ENCODE results near the gene CCM2.
"Not testable (repeated sequence)": the region's sequence is repeated elsewhere in the genome, so short reads cannot be mapped to it uniquely, and the experiment has no call there.

CCM2 gene

DNA sequence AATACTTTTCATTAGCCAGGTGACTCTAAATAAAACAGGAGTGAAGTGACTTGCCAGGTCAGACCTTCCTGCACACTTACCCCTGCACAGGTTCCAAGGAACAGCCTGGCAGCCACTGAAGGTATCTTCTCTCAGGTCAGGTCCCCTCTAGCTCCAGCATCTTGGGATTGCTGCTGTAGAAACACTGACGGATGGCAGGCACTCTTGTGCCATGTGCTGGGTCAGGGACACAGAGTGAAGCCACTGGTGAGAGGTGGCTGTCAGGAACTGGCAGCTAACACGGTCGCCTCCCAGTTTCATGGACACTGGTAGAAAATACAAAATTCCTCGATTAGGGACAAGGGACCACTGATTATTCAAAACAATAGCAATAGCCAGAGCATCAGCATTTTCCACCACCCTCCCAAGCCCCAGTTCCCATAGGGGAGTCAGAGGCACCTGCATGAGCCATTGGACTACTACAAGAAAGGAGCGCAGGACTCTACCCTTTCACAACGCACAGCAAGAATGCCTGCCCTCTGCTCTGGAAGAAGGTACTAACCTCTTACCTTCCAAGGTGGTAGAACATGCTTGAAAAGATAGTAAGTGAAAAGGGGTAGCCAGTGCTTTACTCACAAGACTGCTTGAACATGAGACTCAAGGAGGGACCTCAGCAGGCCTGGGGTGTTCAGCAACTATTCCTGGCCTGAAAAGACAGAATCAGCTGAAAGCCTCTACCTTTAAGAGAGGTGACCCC, 16.1 kb upstream of the CCM2 start:
- DNase-seq, result no peak

DNA sequence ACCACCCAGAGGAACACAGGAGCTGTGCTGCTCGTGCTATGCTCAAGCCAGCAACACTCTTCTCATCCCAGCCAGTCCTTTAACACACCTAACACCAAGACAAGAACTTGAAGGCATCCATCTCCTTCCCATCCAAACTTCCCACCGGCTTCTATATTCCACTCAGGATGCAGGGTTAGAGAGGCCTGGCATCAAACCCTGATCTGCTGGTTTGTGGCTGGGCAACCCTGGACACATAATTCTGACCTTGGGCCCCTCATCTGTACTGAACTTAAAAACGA, 15.6 kb upstream of the CCM2 start:
- no peak for DNase-seq

DNA sequence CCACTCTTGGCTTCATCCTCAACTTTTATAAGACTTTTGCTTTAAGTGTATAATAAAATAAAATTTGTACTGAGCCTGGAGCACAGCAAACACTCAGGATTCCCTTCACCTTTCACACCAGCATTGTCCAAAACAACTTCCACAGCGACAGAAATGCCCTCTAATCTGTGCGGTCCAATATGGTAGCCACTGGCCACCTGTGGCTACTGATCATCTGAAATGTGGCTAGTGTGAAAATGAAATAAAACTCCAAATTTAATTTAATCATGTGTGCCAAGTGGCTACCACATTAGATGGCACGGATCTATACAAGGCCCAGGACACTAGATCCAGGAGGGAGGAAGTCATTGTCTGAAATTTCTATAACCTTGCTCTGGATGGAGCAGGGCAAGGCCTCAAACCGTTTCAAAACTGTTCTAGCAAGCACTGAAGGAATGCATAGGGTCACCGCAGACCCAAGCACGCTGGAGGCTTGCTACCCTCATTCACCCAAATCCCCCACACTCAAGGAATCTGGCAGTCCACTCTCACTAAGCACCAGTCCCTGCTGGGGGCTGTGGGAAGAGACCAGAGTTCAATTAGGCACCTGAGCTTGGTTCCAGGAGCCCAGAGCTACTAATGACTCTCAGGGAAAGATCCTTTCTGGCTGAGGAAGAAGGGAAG, 14.8 kb upstream of the CCM2 start:
- DNase-seq, result no peak

- no peak for DNase-seq
Observed at GRCh38 chr7:44985900-44986217, 14.1 kb upstream of the CCM2 start.

GRCh38 chr7:44986218-44987053, 13.6 kb upstream of the CCM2 start:
- DNase-seq, result peak; percentile 94

- no peak for DNase-seq
Observed at GRCh38 chr7:44987457-44987856, 12.5 kb upstream of the CCM2 start.

- DNase-seq, result no peak
Observed at GRCh38 chr7:44987996-44988395, 12.0 kb upstream of the CCM2 start.

DNA sequence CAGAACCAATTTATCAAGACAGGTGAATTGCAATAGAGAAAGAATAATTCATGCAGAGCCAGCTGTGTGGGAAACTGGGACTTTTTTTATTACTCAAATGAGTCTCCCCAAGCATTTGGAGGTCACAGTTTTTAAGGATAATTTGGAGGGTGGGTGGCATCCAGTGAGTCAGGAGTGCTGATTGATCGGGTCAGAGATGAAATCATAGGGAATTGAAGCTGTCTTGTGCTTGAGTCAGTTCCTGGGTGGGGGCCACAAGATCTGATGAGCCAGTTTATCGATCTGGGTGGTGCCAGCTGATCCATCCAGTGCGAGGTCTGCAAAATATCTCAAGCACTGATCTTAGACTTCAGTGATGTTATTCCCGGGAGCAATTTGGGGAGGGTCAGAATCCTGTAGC, 11.3 kb upstream of the CCM2 start:
- DNase-seq, result no peak

- DNase-seq, result no peak
Observed at GRCh38 chr7:44989132-44989531, 10.9 kb upstream of the CCM2 start.

- DNase-seq, result no peak
Observed at GRCh38 chr7:44990109-44991023, 9.6 kb upstream of the CCM2 start.

GRCh38 chr7:44992004-44992795, 7.8 kb upstream of the CCM2 start:
- DNase-seq, result not testable (repeated sequence)

DNA sequence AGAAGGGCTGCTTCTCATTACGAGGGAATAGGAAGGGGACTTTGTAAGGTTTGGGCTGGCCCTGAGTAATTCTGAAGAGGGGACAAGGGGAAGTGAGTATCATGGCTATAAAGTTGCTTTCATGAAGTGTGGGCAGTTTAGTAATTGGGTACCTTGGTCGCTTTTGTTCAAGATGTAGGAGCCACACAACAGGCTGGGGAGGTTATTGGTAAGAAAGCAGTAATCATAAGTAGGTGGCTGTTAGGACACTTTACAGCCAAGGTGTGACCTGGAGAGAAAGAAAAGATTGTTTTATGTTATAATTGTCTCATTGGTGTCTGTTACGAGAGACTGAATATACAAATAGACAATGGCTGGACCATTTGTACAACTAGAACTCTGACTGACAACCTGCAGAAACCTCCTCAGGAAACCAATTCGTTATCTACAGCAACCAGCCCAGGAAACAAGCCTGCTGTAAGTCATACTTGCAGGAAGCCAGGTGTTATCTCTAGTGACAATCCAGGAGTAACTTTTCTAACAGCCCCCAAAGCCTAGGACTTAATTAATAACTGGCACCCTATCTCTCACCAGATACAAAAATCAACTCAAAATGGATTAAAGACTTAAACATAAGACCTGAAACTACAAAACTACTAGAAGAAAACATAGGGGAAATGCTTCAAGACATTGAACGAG, 5.0 kb upstream of the CCM2 start:
- peak; percentile 51 for DNase-seq

DNA sequence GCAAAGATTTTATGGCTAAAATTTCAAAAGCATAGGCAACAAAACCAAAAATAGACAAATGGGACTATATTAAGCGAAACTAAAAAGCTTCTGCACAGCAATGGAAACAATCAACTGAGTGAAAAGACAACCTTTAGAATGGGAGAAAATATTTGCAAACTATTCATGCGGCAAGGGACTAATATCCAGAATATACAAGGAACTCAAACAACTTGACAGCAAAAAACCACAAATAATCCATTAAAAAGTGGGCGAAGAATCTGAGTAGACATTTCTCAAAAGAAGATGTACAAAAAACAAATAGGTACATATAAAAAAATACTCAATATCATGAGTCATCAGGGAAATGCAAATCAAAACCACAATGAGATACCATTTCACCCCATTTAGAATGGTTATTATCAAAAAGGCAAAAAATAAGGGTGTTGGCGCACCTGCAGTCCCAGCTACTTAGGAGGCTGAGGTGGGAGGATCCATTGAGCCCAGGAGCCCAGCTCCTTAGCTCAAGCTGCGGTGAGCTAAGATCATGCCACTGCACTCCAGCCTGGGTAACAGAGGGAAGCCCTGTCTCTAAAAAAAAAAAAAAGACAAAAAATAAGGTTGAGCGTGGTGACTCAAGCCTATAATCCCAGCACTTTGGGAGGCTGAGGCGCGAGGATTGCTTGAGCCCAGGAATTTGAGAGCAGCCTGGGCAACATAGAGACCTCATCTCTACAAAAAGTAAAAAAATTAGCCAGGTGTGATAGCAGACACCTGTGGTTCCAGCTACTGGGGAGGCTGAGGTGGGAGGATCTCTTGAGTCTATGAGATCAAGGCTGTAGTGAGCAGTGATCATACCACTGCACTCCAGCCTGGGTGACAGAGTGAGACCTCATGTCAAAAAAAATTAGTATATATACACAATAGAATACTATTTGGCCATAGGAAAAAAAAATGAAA, 4.2 kb upstream of the CCM2 start:
- peak; percentile 59 for DNase-seq

DNA sequence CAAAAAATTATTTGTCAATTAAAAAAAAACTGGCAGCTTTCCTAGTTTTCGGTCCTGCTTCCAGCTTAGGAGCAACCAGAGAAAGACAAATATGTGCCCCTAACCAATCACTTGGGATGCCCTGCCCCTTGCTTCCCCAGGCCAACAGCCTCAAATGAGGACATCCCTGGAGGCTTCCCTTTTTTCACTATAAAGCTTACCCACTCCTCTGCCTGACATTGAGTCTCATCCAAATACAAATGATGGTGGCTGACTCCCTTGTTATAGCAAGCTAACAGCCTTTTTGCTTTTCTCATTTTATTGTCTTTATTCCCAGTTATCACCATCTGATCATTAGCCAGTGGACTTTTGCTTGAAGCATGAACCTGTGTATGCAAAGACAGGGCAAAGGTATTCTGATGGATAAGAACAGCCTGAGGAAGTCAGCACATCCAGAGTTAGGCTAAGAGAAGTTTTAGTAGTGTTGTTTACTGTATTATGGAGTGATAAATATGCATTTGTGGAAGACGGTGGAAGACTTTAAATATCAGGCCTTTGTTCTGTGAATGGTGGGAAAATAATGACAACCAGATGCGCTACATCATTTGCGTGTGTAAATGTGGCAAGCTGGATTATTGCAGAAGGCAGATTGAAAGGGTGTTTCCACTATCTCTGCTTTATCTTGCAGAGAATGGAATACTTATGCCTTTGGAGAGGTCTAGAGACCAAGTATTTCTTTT, 1.7 kb upstream of the CCM2 start:
- DNase-seq, result no peak

DNA sequence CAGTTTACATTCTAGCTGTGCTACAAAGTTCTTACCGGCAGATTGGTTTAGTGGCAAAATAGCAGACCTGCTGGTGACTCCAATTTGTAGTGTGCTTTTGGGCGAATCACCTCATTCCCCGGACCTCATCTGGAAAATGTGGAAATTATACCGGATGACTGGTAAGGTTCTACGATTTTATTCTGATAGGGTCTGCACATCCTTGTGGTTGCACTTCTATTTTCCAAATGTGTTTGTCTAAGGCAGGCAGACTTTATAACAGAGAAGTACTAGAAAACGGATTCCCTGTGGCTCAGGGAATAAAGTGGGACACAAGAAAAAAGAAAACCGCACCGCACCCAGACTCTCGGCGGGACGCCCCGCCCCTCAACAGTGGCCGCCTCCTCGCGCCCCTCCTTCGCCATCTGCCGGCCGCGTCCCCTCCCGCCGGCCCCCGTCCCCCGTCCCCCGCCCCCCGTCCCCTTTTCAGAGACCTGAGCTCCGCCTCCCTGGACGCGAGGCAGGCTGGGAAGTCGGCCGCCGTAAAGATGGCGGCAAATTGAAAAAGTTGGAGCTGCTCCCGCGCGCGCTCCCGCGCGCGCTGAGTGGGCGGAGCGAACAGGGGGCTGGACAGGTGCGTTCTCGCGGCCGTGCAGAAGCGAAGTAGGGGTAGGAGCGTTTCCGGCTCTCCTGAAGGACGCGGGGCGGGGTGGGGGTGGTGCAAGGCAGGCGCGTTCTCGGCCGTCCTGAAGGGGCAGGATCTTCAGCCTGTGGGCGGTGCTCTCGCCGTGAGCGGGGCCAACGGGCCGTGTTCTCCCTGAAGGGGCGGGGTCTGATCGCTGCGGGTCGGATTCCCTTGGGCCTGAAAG, 532 bp upstream of the CCM2 start:
- peak; percentile 99 for DNase-seq

DNA sequence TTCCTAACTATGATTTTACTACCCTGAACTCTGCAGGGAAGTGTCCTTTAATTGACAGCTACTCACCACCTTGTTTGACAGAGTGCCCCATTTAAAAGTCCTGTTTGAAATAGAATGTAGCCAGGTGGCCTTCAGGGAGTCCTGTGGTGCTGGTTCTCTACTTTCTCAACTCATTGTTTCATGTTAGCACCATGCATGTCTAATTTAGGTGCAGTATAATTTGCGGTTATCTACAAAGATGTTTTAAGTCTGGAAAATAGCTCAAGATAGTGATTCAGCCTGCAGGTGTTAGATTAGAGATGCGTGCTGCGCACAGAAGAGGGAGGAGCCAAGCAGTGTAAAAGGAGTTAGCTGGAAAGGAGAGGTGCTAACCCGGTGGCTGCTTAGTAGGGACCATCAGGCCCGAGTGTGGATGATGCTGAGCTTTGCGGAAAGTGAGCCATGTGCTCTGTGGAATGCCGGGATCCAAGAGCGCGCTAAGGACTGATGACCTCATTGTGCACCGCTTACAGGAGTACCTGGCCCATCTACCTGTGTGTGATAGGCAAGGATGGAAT, 1.2 kb downstream of the CCM2 start:
- peak; percentile 71 for DNase-seq

- DNase-seq, result no peak
Observed at GRCh38 chr7:45001826-45002225, 1.8 kb downstream of the CCM2 start.

- no peak for DNase-seq
Observed at GRCh38 chr7:45003789-45004188, 3.8 kb downstream of the CCM2 start.

- no peak for DNase-seq
Observed at GRCh38 chr7:45007106-45007505, 7.1 kb downstream of the CCM2 start.
